Dendritic cell treated with granulocyte-macrophage colony-stimulating factor and Interleukin-4, amounts not matched to agents 40 ng/mL and 50 ng/mL, for 4 days (primary cell): ENCODE data around the gene CRY2.
"Not testable (repeated sequence)": the region's sequence is repeated elsewhere in the genome, so short reads cannot be mapped to it uniquely, and the experiment has no call there.

Experiments used
- H3K27ac Mint-ChIP-seq: one replicate; pipeline ENCODE4 v1.8.0; 2022; ENCODE audit warnings: mild to moderate bottlenecking, mixed read lengths
- H3K27me3 Mint-ChIP-seq: one replicate; pipeline ENCODE4 v1.8.0; 2022; ENCODE audit warnings: mild to moderate bottlenecking, mixed read lengths
- H3K36me3 Mint-ChIP-seq: one replicate; pipeline ENCODE4 v1.8.0; 2022; ENCODE audit warnings: low read depth, mixed read lengths
- H3K4me1 Mint-ChIP-seq: one replicate; pipeline ENCODE4 v1.8.0; 2022; ENCODE audit warnings: low read depth, mixed read lengths
- H3K4me3 Mint-ChIP-seq: one replicate; pipeline ENCODE4 v1.8.0; 2022; ENCODE audit warnings: mild to moderate bottlenecking, moderate library complexity, mixed read lengths
- H3K9me3 Mint-ChIP-seq: one replicate; pipeline ENCODE4 v1.8.0; 2022; ENCODE audit warnings: mixed read lengths
- intact Hi-C: fragments of 100-400 bp; cut with micrococcal nuclease; formaldehyde crosslinking; loops from one replicate; pipeline ENCODE4 v1.15.0; 2022

The CRY2 gene

DNA sequence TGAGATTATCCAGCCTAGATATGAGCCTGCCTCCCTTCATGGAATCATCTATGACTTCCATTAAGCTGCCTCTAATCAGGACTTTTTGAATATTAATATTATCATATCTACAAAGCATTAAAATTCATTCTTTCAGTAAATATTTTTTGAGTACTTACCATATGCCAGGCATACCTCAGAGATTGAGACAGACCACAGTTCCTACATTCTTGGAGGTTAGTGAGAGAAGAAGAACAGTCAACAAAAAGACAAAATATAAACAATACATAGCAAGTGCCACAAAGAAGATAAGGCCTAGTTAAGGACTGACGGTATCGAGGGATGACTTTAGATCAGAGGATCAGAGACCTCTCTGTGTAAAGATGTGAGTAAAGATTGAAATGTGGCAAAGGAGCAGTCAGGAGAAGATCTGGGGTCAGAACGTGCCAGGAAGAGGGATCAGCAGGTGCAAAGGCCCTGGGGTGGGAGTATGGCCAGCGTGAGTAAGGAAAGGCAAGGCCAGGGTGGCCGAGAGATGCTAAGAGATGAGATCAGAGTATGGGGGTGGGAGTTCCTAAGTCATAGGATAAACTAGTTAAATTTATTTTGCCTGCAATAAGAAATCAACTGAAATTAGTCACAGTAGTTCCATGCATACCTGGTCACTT, 26.9 kb upstream of the CRY2 start:
- Mint-ChIP-seq H3K27ac (no peak overlapping the region), H3K4me1 (peaks cover 16% of the 10 kb centered on the region), H3K36me3 (no peaks in the 10 kb centered on the region), H3K9me3 (no peaks in the 10 kb centered on the region), H3K4me3 (no peak overlapping the region), H3K27me3 (peaks cover 5% of the 10 kb centered on the region)
- intact Hi-C loops, result no loop called here

DNA sequence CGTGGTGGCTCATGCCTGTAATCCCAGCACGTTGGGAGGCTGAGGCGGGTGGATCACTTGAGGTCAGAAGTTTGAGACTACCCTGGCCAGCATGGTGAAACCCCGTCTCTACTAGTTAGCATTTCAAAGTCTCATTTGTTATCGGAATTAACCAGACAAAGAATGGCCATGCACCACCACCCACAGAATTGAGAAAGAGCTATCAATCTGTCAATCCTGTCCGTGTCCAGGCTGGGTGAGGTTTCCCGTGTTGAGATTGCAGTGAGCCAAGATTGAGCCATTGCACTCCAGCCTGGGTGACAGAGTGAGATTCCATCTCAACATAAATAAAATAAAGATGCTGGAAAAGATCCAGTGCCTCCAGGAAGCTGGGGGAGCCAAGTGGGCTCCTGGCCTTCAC, 20.8 kb upstream of the CRY2 start:
- H3K4me1 Mint-ChIP-seq, H3K27ac Mint-ChIP-seq, H3K36me3 Mint-ChIP-seq, intact Hi-C loops, H3K9me3 Mint-ChIP-seq, H3K4me3 Mint-ChIP-seq: not testable (repeated sequence)
- H3K27me3 Mint-ChIP-seq, result peaks cover 38% of the 10 kb centered on the region

GRCh38 chr11:45827123-45827522, 20.2 kb upstream of the CRY2 start:
- Mint-ChIP-seq H3K36me3 (no peaks in the 10 kb centered on the region), H3K9me3 (no peaks in the 10 kb centered on the region), H3K27me3 (peaks cover 38% of the 10 kb centered on the region), H3K4me3 (no peak overlapping the region), H3K4me1 (peaks cover 7% of the 10 kb centered on the region), H3K27ac (no peak overlapping the region)
- intact Hi-C loops, result no loop called here

DNA sequence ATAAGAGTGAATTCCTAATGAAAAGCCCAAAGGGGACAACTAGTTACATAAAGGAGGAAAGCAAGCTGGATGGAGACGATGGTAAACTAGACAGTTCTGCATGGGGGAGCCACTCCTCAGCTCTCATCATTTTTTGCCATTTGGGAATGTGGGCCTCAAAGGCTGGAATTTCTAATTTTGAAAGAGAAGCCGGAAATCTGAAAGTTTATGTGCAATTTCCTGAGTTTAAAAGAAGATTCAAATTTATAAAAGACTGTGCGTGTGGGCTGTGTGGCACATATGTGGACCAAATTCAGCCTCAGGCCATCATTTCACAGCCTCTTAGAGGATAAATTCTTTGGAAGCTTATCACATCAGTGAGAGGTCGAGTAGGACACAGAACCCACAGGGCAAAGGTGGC, 18.3 kb upstream of the CRY2 start:
- Mint-ChIP-seq H3K27ac (no peak overlapping the region), H3K36me3 (no peaks in the 10 kb centered on the region), H3K27me3 (peaks cover 41% of the 10 kb centered on the region), H3K9me3 (no peaks in the 10 kb centered on the region), H3K4me3 (no peak overlapping the region), H3K4me1 (peaks cover 5% of the 10 kb centered on the region)
- intact Hi-C loops, result no loop called here

DNA sequence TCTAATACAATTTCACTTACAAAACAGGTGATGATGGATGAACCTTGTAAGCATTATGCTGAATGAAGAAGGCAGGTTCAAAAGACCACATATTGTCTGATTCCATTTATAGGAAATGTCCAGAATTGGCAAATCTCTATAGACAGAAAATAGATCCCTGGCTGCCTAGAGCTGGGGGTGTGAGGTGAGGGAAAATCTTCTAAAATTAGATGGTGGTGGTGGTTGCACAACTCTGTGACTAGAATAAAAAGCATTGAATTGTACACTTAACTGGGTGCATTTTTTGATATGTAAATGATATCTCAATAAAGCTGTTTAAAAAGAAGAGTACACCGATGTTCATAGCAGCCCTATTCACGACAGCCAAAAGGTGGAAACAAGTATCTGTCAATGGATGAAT, 16.7 kb upstream of the CRY2 start:
- Mint-ChIP-seq H3K36me3 (no peaks in the 10 kb centered on the region), H3K4me1 (peaks cover 14% of the 10 kb centered on the region), H3K4me3 (no peak overlapping the region), H3K27ac (no peak overlapping the region), H3K9me3 (no peaks in the 10 kb centered on the region), H3K27me3 (peaks cover 41% of the 10 kb centered on the region)
- intact Hi-C loops, result no loop called here

GRCh38 chr11:45832811-45833441, 14.3 kb upstream of the CRY2 start:
- intact Hi-C loops, result no loop called here
- H3K9me3 Mint-ChIP-seq, result no peaks in the 10 kb centered on the region
- H3K36me3 Mint-ChIP-seq, result no peaks in the 10 kb centered on the region
- peaks cover 35% of the 10 kb centered on the region for H3K27me3 Mint-ChIP-seq
- H3K27ac Mint-ChIP-seq, result no peak overlapping the region
- H3K4me3 Mint-ChIP-seq, result no peak overlapping the region
- H3K4me1 Mint-ChIP-seq, result peaks cover 28% of the 10 kb centered on the region

- Mint-ChIP-seq H3K27me3 (peaks cover 29% of the 10 kb centered on the region), H3K4me1 (peaks cover 28% of the 10 kb centered on the region), H3K27ac (peak overlapping the region; percentile 57), H3K9me3 (no peaks in the 10 kb centered on the region), H3K36me3 (no peaks in the 10 kb centered on the region), H3K4me3 (no peak overlapping the region)
- intact Hi-C loops, result no loop called here
These were observed 13.5 kb upstream of the CRY2 start for GRCh38 chr11:45833761-45834160.

- Mint-ChIP-seq H3K27ac (peak overlapping the region; percentile 57), H3K4me1 (peaks cover 28% of the 10 kb centered on the region), H3K27me3 (peaks cover 27% of the 10 kb centered on the region), H3K36me3 (no peaks in the 10 kb centered on the region), H3K9me3 (no peaks in the 10 kb centered on the region), H3K4me3 (peak overlapping the region; percentile 45)
- intact Hi-C loops, result no loop called here
These were observed 12.9 kb upstream of the CRY2 start for GRCh38 chr11:45834298-45834756.

- Mint-ChIP-seq H3K27me3 (peaks cover 33% of the 10 kb centered on the region), H3K4me1 (peaks cover 32% of the 10 kb centered on the region), H3K4me3 (no peak overlapping the region), H3K27ac (no peak overlapping the region), H3K36me3 (no peaks in the 10 kb centered on the region), H3K9me3 (no peaks in the 10 kb centered on the region)
- intact Hi-C loops, result no loop called here
These were observed 8.1 kb upstream of the CRY2 start for GRCh38 chr11:45839204-45839603.

- H3K9me3 Mint-ChIP-seq, H3K36me3 Mint-ChIP-seq, H3K4me3 Mint-ChIP-seq, H3K27ac Mint-ChIP-seq: not testable (repeated sequence)
- Mint-ChIP-seq H3K27me3 (peaks cover 33% of the 10 kb centered on the region), H3K4me1 (peaks cover 29% of the 10 kb centered on the region)
- intact Hi-C loops, result loop anchor here (10.0 kb wide), 2 partner anchors 165 to 275 kb away; no protein-coding TSS in a partner anchor
These were observed 7.0 kb upstream of the CRY2 start for GRCh38 chr11:45840251-45840650.

GRCh38 chr11:45843158-45843924, 3.9 kb upstream of the CRY2 start:
- Mint-ChIP-seq H3K4me1 (peaks cover 35% of the 10 kb centered on the region), H3K27ac (peak overlapping the region; percentile 72), H3K4me3 (no peak overlapping the region), H3K9me3 (no peaks in the 10 kb centered on the region), H3K27me3 (peaks cover 17% of the 10 kb centered on the region), H3K36me3 (peaks cover 5% of the 10 kb centered on the region)
- intact Hi-C loops, result loop anchor here (10.0 kb wide), 2 partner anchors 161 to 271 kb away; no protein-coding TSS in a partner anchor

GRCh38 chr11:45844822-45845578, 2.3 kb upstream of the CRY2 start:
- no peak overlapping the region for H3K4me3 Mint-ChIP-seq
- peak overlapping the region; percentile 93 for H3K27ac Mint-ChIP-seq
- peaks cover 49% of the 10 kb centered on the region for H3K4me1 Mint-ChIP-seq
- intact Hi-C loops, result loop anchor here (10.0 kb wide), 2 partner anchors 160 to 270 kb away; no protein-coding TSS in a partner anchor
- no peaks in the 10 kb centered on the region for H3K9me3 Mint-ChIP-seq
- H3K27me3 Mint-ChIP-seq, result peaks cover 14% of the 10 kb centered on the region
- peaks cover 5% of the 10 kb centered on the region for H3K36me3 Mint-ChIP-seq

DNA sequence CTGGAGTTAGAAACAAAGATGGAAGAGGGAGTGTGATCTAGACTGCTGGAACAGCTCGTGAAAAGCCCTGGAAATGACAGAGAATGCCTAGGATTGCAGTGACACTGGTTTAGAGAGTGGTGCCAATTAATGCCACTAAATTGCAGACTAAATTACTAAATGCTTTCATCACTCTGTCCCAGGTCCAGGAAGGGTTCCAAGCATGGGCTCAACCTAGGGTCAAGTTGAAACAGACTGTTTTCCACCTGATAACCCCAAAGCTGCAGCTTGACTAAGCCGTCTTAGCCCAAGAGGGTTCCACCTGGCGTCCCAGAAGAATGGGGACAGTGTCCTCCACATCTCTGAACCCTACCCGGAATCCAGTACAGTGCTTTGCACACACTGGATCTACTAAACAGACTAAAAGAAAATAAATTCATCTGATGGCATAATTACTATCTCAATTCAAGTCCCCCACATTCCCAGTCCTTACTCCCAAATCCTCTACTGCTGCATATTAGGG, 1.1 kb upstream of the CRY2 start:
- Mint-ChIP-seq H3K36me3 (peaks cover 5% of the 10 kb centered on the region), H3K4me1 (peaks cover 61% of the 10 kb centered on the region), H3K4me3 (no peak overlapping the region), H3K27ac (peak overlapping the region; percentile 93), H3K27me3 (peaks cover 11% of the 10 kb centered on the region), H3K9me3 (no peaks in the 10 kb centered on the region)
- intact Hi-C loops, result loop anchor here (10.0 kb wide), 2 partner anchors 159 to 269 kb away; no protein-coding TSS in a partner anchor
